ENCODE measurements around the gene THSD4. TPM values are rescaled to one million over a fixed set of nuclear protein-coding genes. Genes with fewer than 3 reads are reported as not detected.

The THSD4 gene
- total RNA-seq, 1 experiment from 2014 or later, result 65.4 TPM

GRCh38 chr15:71476823-71477222 is 361.6 kb downstream of the THSD4 start:
- CTCF ChIA-PET, result no interaction called here
- DNase-seq (ENCODE audit: low read depth, low spot score) (no peak), ATAC-seq (no peak)
- Histone ChIP-seq H3K36me3 (ENCODE audit: control insufficient read depth, insufficient read depth, low read length) (no peaks in the 10 kb centered on the region), H3K4me1 (ENCODE audit: control insufficient read depth, insufficient read depth, low read length) (no peaks in the 10 kb centered on the region), H3K4me3 (ENCODE audit: low read depth in 2 of 2, low read length in 2 of 2) (no peak overlapping the region), H3K27me3 (ENCODE audit: control insufficient read depth, insufficient read depth, low read length) (no peaks in the 10 kb centered on the region), H3K27ac (ENCODE audit: low read length) (no peak overlapping the region), H3K9me3 (ENCODE audit: control insufficient read depth, insufficient read depth, low read depth, low read length) (no peaks in the 10 kb centered on the region)
- intact Hi-C loops (cut with micrococcal nuclease; ENCODE audit: unreplicated experiment), result no loop called here
- no peak for TF ChIP-seq POLR2AphosphoS5 (IDR thresholded peaks at IDR 0.05; ENCODE audit: low read depth, low read length)
- no peak for TF ChIP-seq TCF7L2 (IDR thresholded peaks at IDR 0.05; ENCODE audit: low read depth, low read length)
- no peak for TF ChIP-seq CTCF (IDR thresholded peaks at IDR 0.05)
- TF ChIP-seq REST (IDR thresholded peaks at IDR 0.05; ENCODE audit: insufficient read depth in 1 of 2, low read depth in 2 of 2, low read length in 1 of 2), result no peak
- no peak for TF ChIP-seq SIN3A (IDR thresholded peaks at IDR 0.05; ENCODE audit: borderline replicate concordance, insufficient read depth, low read depth, low read length)
- in situ Hi-C loops (cut with HindIII; ENCODE audit: low pct_unique_long_range_greater_than_20kb, low sequenced_read_pairs), result no loop called here
- BruUV-seq (replicated peaks), result no TSS peak
- POLR2A ChIA-PET, result no interaction called here

- ChIA-PET CTCF (no interaction called here), POLR2A (no interaction called here)
- Histone ChIP-seq H3K9me3 (ENCODE audit: control insufficient read depth, insufficient read depth, low read depth, low read length) (no peaks in the 10 kb centered on the region), H3K4me1 (ENCODE audit: control insufficient read depth, insufficient read depth, low read length) (no peaks in the 10 kb centered on the region), H3K27ac (ENCODE audit: low read length) (no peak overlapping the region), H3K4me3 (ENCODE audit: low read depth in 2 of 2, low read length in 2 of 2) (no peak overlapping the region), H3K27me3 (ENCODE audit: control insufficient read depth, insufficient read depth, low read length) (no peaks in the 10 kb centered on the region), H3K36me3 (ENCODE audit: control insufficient read depth, insufficient read depth, low read length) (no peaks in the 10 kb centered on the region)
- in situ Hi-C loops (cut with HindIII; ENCODE audit: low pct_unique_long_range_greater_than_20kb, low sequenced_read_pairs), result no loop called here
- ATAC-seq, result no peak
- TF ChIP-seq TCF7L2 (IDR thresholded peaks at IDR 0.05; ENCODE audit: low read depth, low read length), result no peak
- no peak for TF ChIP-seq REST (IDR thresholded peaks at IDR 0.05; ENCODE audit: insufficient read depth in 1 of 2, low read depth in 2 of 2, low read length in 1 of 2)
- no peak for DNase-seq (ENCODE audit: low read depth, low spot score)
- intact Hi-C loops (cut with micrococcal nuclease; ENCODE audit: unreplicated experiment), result no loop called here
- no TSS peak for BruUV-seq (replicated peaks)
These were observed 365.3 kb downstream of the THSD4 start for GRCh38 chr15:71480556-71480955.
